ENCODE data around the gene ATP6AP2. TPM values are rescaled to one million over a fixed set of nuclear protein-coding genes. Genes with fewer than 3 reads are reported as not detected.
"Not testable (repeated sequence)": the region's sequence is repeated elsewhere in the genome, so short reads cannot be mapped to it uniquely, and the experiment has no call there.

Gene ATP6AP2, protein sequence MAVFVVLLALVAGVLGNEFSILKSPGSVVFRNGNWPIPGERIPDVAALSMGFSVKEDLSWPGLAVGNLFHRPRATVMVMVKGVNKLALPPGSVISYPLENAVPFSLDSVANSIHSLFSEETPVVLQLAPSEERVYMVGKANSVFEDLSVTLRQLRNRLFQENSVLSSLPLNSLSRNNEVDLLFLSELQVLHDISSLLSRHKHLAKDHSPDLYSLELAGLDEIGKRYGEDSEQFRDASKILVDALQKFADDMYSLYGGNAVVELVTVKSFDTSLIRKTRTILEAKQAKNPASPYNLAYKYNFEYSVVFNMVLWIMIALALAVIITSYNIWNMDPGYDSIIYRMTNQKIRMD
- total RNA-seq: 38.5 TPM

DNA sequence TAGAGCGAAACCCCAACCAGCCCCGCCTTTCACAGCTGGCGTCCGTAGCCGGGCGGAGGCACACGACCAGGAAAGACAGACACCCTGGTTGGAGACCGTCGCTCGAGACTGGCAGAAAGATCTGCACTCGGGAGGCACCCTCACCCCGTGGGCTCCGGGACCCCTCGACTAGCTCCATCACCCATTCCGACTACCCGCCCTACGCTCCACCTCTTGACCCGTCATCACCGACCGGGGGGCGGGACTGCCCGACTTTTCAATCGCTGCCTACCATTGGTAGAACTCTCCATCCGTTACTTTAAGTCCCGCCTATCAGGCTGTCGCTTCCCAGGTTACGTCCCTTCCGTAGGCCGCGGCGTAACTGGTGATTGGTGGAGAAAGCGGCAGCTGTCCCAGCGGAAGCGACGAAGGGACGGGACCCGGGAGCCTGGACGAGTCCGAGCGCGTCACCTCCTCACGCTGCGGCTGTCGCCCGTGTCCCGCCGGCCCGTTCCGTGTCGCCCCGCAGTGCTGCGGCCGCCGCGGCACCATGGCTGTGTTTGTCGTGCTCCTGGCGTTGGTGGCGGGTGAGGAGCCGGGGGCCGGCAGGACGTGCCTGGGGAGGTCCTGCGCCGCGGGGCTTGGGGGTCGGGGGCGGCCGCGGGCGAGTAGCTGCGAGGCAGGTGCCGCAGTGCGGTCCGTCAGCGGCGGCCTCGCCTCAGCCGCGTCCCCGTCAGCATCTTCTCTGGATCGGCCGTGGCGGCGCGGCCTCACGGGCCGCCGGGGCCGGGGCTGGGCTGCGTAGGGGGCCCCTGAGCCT is at the start of gene ATP6AP2:
ATP6AP2 (plus strand) TSS at position 434 of the 799 bp plus-strand sequence; CDS start at position 530, 96 bp downstream.
- peak; percentile 64 to 96 (median 91) for DNase-seq (ENCODE audit: low read depth in 2 of 3, low spot score in 2 of 3)

DNA sequence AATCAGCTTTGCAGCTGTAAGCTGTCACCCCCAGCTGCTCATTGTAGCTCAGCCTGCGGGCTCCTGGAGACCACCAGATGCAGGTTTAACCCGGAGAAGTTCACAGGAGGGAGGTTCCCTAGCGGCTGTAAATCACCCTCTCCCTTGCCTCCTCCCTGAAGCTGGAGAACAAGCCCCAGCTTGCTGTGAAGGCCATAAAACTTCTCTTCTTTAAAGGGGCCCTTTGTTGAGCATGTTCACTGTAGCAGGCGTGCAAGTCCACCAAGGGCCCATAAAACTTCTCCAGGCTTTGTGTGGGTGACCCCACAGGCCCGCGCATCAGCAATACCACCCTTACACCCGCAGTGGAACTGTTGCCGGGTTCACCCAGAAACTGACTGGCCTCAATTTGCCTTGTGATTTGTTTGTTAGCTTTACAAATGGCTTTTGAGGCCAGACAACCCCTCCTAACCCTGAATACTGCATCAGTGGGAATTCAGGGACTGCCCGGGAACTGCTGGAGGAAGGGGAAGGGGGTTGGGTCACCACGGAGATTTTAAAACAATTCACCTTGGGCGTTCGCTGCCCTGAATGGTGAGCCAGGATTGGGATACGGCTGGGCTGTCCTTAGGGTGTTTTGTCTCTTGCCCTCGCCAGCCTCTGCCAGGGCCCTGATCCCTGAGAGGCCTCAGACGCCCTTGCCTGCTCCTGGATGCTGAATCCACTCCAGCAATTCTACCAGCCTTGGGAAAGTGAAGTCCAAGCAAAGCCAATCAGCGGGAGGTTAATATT is 49.5 kb upstream of the ATP6AP2 start:
- no peak for DNase-seq (ENCODE audit: low read depth in 2 of 3, low spot score in 2 of 3)

DNA sequence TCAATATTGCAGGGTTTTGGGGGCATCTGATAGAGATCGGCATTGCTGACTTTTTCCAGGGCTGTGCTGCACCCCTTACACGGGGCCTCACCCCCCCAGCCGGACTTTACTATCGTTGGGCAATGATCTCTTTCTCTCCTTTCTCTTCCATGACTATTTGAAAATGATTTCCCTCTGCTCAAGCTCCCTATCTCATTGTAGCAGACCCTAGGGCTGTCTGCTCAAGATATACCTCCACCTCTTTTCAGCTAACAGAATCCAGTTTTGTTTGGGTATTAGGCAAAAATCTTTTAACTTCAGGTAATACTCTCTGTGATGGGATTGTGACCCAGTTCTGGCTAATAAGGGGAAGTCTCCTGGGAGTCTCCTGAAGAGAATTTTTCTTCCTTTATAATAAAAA is 43.5 kb upstream of the ATP6AP2 start:
- DNase-seq (ENCODE audit: low read depth in 2 of 3, low spot score in 2 of 3): no peak

DNA sequence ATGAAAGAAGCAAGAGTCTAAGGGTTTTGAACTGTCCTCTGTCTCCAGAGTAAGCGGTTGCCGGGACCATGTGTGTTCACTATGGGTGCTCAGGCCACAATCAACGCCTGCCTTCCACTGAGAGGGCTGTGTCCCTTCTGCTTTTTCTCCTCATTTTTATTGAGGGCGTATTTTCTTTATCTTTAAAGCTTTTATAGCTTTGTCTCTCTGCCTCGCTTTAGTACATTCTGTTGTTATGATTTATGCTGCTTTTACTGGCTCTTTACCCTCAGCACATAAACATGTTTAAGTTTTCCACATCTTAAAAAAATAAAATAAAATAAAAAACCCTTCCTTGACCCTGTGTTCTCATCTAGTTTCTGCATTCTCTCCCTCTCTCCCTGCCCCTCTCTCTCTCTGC is 42.4 kb upstream of the ATP6AP2 start:
- no peak for DNase-seq (ENCODE audit: low read depth in 2 of 3, low spot score in 2 of 3)

DNA sequence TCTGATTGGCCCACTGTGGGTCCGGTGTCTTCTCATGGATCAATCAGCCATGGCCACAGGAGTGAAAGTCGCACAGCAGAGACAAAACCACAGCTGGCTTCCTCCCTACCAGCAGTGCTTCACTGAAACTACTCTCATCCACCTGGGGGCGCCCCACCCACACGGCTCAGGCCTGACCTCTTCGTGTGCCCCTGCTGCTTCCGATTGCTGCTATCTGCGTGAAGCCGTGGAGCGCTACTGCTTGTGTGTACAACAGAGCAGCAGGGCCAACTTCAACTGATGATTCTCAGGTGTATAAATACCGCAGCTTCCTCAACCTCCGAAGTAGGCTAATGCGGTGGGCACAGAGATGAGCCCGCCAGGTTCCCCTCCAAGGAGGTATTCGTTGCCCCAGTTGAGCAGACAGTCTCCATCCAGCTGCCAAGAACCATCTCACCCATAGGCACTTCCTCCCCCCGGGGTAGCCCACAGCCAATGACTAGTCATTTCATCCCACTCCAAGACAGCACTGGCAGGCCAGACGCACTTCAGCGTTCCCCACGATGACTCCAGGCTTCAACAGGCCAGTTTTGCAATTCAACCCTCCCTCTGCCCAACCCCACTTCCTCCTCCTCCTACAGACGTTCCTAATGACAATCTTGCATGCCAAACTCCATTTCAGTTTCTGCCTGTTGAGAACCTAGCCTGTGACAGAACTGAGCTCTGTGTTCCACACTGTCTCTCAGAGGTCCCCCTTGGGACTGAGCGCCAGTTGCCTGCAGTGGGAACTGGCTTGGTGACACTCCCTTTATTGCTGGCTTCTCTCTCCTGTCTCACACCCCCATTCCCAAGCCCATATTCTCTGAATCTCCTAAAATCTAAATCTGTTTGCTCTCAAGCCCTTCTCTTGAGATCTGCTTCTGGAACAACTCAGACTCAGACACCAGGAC is 41.3 kb upstream of the ATP6AP2 start:
- DNase-seq (ENCODE audit: low read depth in 2 of 3, low spot score in 2 of 3): peak; percentile 38 to 60 (median 42)

DNA sequence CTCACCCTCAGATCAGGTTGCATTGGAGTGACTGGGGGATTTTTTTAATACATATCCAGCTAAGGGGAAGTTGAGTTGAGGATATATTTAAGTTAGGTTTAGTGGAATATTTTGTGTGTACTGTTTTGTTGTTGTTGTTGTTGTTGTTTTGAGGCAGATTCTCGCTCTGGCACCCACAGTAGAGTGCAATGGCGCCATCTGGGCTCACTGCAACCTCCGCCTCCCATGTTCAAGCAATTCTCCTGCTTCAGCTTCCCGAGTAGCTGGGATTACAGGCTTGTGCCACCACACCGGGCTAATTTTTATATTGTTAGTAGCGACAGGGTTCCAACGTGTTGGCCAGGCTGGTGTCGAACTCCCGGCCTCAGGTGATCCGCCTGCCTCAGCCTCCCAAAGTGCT is 38.6 kb upstream of the ATP6AP2 start:
- no peak for DNase-seq (ENCODE audit: low read depth in 2 of 3, low spot score in 2 of 3)

DNA sequence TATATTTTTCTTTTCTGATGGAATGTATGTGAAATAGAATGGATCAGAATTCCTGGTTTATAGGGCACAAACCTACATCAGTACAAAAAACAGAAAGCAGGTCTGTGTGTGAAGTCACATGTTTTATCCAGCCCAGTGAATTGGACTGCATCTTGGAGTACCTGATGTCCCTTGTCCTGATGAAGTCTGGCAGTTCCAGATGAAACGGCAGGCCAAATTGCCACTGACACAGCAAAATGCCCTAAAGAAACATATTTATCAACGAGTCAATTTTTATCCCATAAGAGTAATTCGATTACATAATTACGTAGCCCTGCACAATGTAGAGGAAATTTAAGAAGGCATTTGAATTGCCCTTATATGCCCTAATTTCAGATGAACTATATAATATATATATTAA is 37.8 kb upstream of the ATP6AP2 start:
- DNase-seq (ENCODE audit: low read depth in 2 of 3, low spot score in 2 of 3): no peak

DNA sequence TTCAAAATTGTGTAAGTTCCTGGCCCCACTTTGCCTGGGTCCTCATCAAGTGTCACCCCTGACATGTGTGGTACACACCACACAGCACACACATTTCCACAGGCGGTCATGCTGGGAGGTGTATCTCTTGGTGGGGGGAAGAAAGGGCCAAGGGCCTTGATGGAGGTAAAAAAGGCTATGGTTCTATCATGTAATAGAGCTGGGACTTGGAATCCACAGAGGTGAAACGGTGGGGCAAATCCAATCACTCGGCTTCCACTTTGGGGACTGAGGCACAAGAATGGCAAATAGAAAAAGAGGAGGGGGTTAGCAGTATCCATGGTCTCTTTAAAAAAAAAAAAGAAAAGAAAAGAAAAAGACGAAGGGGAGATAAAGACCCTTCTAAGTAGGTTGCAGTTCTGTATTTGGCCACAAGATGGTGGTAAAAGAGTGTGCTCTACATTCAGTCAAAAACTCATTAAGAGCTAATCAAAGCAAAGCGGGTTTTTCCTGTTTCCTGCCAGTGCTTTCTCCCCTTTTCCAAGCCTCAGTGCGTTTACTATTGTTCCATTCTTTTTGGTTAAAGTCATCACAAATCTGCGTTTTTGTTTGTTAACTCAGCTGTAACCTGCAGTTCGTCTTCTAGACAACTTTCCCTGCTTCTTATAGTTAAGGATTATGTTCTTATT is 37.0 kb upstream of the ATP6AP2 start:
- DNase-seq (ENCODE audit: low read depth in 2 of 3, low spot score in 2 of 3): peak in 2 of 3 donors; percentile 43 to 64

DNA sequence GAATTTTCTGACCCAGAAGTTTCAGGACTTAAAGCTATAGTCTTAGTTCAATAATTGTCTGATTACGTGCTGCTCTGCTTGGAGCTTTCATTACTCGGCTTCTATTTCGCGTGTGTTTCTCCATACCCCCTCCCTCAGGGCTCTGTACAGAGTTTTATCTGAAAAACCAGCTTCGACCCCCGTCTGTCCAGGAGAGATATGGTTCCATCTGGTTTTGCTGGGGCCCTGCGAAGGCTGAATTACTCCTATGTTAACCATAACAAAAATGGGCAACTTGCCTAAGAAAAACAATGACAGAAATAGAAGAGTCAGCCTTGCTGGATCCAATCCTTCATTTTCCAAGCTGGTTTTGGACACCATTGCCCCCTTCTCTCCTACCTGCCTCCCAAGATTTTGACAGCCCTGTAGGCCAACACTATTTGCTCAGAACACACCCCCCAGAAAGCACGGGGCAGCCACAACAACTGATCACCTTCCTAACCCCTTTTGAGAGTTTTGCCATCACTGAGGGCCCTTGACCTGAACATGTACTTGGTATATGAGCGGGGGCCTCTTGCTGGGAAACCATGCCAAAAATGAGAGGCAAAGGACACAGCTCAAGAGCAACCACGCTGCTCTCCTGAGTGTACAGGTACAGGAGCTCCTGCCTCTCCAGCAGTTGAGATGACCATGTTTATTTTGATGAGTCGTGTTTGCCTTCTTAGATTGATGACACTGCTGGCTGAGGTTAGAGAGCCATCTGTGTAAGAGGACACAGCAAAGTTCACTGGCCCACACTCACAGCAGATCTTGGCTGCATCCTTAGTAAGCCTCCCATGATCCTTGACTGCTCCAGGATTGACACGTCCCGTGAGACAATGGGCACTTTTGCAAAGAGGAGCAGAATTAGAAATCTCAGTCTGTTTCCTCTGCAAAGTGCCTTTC is 36.2 kb upstream of the ATP6AP2 start:
- DNase-seq (ENCODE audit: low read depth in 2 of 3, low spot score in 2 of 3): peak in 2 of 3 donors; percentile 46 to 74

DNA sequence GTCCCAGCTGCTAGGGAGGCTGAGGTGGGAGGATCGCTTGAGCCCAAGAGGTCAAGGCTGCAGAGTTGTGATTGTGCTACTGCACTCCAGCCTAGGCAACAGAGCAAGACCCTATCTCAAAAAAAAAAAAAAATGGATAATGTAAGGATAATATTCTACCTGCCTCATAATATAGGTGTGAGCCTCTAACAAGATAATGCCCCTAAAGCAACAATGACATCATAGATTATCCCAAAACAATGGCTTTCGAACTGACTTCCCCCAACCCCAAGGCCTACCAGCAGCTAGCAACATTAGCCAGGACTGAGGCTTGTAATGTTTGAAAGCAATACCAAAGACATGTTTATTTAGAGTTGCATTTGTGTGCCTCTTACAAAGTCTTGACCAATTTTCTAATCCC is 33.9 kb upstream of the ATP6AP2 start:
- DNase-seq (ENCODE audit: low read depth in 2 of 3, low spot score in 2 of 3): no peak

DNA sequence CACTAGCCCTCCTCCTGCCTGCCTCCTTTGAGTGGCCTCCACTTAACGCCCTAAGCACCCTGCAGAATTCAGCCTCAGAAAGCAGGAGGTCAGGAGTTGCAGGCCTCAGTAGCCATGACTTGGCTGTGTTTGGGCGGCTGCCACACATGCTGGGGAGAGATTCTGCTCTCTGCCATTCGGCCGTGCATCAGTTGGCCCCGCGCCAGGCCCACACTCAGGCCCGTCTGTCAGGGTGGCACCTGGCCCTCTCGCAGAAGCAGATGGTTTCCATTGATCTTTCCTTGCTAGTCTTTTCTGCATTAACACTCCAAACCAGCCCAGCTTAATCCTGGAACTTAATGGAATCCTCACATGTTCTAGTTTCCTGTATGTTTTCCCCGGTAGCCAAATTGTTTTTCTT is 30.7 kb upstream of the ATP6AP2 start:
- DNase-seq (ENCODE audit: low read depth in 2 of 3, low spot score in 2 of 3): no peak

DNA sequence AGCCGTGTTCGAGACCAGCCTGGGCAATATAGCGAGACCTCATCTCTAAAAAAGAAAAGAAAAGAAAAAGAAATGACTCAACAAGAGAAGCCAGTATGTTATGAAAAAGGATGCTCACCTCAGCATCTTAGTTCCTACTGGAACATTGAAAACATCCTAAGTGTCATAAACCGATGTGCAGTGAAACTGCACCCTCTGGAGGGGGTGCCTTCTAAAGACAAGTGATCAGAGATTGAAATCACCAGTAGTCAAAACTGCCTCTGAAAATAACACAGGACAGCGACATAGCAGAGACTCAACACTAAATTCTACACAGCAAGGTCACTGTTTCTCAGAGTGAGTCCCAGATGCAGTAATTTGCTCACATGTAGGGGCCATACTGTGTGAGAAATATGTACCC is 28.0 kb upstream of the ATP6AP2 start:
- DNase-seq (ENCODE audit: low read depth in 2 of 3, low spot score in 2 of 3): no peak

DNA sequence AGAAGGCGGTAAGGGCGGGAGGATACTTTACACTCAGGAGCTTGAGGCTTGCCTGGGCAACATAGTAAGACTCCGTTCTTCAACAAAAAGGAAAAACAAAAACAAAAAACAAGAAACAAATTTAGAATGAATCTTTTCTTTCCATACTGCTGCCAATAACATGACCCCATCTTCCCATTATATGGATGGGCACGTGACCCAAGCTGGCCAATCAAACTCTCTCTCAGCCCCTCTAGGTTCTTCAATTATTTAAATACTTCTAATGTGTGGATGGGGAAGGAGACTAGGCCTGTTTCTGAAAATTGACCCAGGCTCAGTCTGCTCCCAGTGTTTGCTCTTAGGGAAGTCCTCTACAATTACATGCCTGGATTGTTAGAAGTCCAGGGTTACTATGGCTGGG is 22.2 kb upstream of the ATP6AP2 start:
- no peak for DNase-seq (ENCODE audit: low read depth in 2 of 3, low spot score in 2 of 3)

DNA sequence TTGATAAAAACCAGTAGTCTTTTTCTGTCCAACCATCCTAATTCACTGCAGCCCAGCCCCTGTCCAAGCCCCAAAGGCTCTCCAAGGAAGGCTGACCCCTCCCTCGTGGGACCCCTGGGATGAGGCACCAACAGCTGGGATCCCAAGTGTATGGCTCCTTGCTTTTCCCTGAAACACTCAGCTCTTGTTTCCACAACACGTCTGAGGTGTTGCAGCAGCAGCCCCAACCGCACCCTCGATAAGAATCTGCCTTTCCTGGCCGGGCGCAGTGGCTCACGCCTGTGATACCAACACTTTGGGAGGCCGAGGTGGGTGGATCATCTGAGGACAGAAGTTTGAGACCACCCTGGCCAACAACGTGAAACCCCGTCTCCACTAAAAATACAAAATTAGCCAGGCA is 17.0 kb upstream of the ATP6AP2 start:
- no peak for DNase-seq (ENCODE audit: low read depth in 2 of 3, low spot score in 2 of 3)

DNA sequence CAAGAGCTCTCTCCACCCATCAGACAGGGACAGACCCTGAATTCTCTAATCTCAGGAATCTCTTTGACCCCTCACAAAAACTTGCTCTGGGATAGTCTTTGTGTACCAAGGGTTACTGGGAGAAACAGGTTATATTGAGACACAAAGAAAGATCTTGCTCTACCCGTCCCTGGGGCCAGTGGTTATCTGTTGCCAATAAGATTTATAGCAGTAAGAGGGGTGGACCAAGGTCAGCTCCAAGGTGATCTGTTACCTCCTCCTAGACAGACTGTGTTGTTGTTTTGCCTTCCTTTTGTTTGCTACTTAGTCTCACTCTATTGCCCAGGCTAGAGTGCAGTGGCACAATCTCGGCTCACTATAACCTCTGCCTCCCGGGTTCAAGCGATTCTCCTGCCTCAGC is 16.3 kb upstream of the ATP6AP2 start:
- no peak for DNase-seq (ENCODE audit: low read depth in 2 of 3, low spot score in 2 of 3)

DNA sequence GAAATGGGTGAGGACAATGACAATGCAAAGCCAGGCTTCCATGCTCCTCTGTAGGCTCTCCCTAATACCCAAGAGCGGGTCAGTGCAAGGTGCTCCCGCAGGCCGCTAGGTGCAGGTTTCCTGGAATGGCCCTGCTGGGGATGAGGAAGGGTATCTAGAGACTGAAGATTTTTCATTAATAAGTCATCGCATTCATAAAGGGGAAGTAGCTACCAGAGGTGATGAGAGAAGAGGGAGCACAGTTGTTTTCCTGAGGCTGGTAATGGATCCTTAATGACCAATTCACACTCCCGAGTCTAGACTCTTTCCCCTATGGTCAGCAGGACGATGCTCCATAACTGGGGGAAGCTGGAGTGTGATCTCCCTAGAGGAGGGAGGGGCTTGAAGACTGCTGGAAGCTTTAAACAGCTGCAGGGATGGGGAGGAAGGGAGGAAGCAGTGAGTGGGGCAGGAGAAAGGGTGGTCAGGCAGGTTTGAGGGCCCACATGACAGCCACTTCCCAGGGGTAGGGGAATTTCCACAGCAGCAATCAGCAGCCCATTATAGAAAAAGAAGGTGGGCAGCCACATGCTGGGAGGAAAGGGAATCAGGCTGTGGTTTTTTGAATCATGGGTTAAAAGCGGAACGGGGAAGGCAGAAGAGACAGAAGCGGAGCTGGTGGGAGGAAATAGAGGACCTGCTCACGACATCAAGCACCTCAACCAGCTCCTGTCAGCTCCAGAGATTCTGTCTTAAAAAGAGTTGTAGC is 10.2 kb upstream of the ATP6AP2 start:
- DNase-seq (ENCODE audit: low read depth in 2 of 3, low spot score in 2 of 3): peak in 2 of 3 donors; percentile 48 to 61

DNA sequence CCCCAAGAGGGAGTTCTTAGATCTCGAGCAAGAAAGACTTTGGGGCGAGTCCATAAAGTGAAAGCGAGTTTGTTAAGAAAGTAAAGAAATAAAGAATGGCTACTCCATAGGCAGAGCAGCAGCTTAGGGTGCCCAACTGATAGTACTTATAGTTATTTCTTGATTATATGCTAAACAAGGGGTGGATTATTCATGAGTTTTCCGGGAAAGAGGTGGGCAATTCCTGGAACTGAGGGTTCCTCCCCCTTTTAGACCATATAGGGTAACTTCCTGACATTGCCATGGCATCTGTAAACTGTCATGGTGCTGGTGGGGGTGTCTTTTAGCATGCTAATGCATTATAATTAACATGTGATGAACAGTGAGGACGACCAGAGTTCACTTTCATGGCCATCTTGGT is 9.6 kb upstream of the ATP6AP2 start:
- DNase-seq (ENCODE audit: low read depth in 2 of 3, low spot score in 2 of 3): not testable (repeated sequence)

DNA sequence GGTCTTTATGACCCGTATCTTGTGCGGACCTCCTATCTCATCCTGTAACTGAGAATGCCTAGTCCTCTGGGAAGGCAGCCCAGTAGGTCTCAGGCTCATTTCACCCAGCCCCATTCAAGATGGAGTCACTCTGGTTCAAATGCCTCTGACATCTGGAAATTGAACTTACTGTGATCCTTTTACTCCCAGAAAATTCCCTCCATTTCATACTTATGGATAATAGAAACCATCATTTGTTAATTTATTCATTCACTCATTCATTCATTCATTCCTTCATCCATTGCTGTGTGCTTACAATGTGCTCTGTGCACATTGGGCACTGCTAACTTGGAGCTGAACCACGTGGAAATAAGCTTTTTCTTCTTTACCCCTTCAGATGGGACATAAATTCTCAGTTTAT is 9.2 kb upstream of the ATP6AP2 start:
- no peak for DNase-seq (ENCODE audit: low read depth in 2 of 3, low spot score in 2 of 3)
